ENCODE results near the gene UBE3B.
A peak's percentile ranks its signal among the peaks of the same experiment; 100 is the strongest.

UBE3B gene

GRCh38 chr12:109542876-109543275 is 65.4 kb downstream of the UBE3B start:
- no peak for DNase-seq (ENCODE audit: low read depth, low spot score)
- H3K27ac ChIP-seq: no peak overlapping the region

- DNase-seq (ENCODE audit: low read depth, low spot score): no peak
- H3K27ac ChIP-seq: peak overlapping the region; percentile 68
Measured at GRCh38 chr12:109544955-109545531, 67.6 kb downstream of the UBE3B start.

- peak overlapping the region; percentile 68 for H3K27ac ChIP-seq
- DNase-seq (ENCODE audit: low read depth, low spot score): no peak
Measured at GRCh38 chr12:109545826-109546225, 68.4 kb downstream of the UBE3B start.

GRCh38 chr12:109547286-109547685 is 69.9 kb downstream of the UBE3B start:
- no peak for DNase-seq (ENCODE audit: low read depth, low spot score)
- H3K27ac ChIP-seq: no peak overlapping the region

- no peak overlapping the region for H3K27ac ChIP-seq
- DNase-seq (ENCODE audit: low read depth, low spot score): no peak
Measured at GRCh38 chr12:109548258-109548657, 70.8 kb downstream of the UBE3B start.

GRCh38 chr12:109549613-109550270 is 72.3 kb downstream of the UBE3B start:
- DNase-seq (ENCODE audit: low read depth, low spot score): no peak
- no peak overlapping the region for H3K27ac ChIP-seq

GRCh38 chr12:109550281-109550680 is 72.8 kb downstream of the UBE3B start:
- H3K27ac ChIP-seq: no peak overlapping the region
- DNase-seq (ENCODE audit: low read depth, low spot score): no peak

GRCh38 chr12:109551108-109551507 is 73.7 kb downstream of the UBE3B start:
- DNase-seq (ENCODE audit: low read depth, low spot score): no peak
- H3K27ac ChIP-seq: no peak overlapping the region

GRCh38 chr12:109552971-109553370 is 75.5 kb downstream of the UBE3B start:
- DNase-seq (ENCODE audit: low read depth, low spot score): no peak
- H3K27ac ChIP-seq: no peak overlapping the region

GRCh38 chr12:109553483-109553882 is 76.0 kb downstream of the UBE3B start:
- DNase-seq (ENCODE audit: low read depth, low spot score): no peak

GRCh38 chr12:109553906-109554500 is 76.6 kb downstream of the UBE3B start:
- no peak overlapping the region for H3K27ac ChIP-seq
- no peak for DNase-seq (ENCODE audit: low read depth, low spot score)

More at GRCh38 chr12:109553483-109553882, 76.0 kb downstream of the UBE3B start:
- no peak overlapping the region for H3K27ac ChIP-seq

- no peak overlapping the region for H3K27ac ChIP-seq
- DNase-seq (ENCODE audit: low read depth, low spot score): no peak
Measured at GRCh38 chr12:109554761-109555160, 77.3 kb downstream of the UBE3B start.

- DNase-seq (ENCODE audit: low read depth, low spot score): no peak
- H3K27ac ChIP-seq: no peak overlapping the region
Measured at GRCh38 chr12:109555431-109556315, 78.2 kb downstream of the UBE3B start.

GRCh38 chr12:109557200-109557599 is 79.8 kb downstream of the UBE3B start:
- no peak for DNase-seq (ENCODE audit: low read depth, low spot score)

GRCh38 chr12:109557805-109558204 is 80.4 kb downstream of the UBE3B start:
- DNase-seq (ENCODE audit: low read depth, low spot score): no peak
- no peak overlapping the region for H3K27ac ChIP-seq

More at GRCh38 chr12:109557200-109557599, 79.8 kb downstream of the UBE3B start:
- H3K27ac ChIP-seq: no peak overlapping the region

GRCh38 chr12:109558374-109559199 is 81.2 kb downstream of the UBE3B start:
- no peak for DNase-seq (ENCODE audit: low read depth, low spot score)
- no peak overlapping the region for H3K27ac ChIP-seq

- no peak overlapping the region for H3K27ac ChIP-seq
- DNase-seq (ENCODE audit: low read depth, low spot score): no peak
Measured at GRCh38 chr12:109559200-109559505, 81.7 kb downstream of the UBE3B start.

- no peak for DNase-seq (ENCODE audit: low read depth, low spot score)
Measured at GRCh38 chr12:109559601-109560000, 82.2 kb downstream of the UBE3B start.

GRCh38 chr12:109560867-109561710 is 83.7 kb downstream of the UBE3B start:
- no peak overlapping the region for H3K27ac ChIP-seq
- no peak for DNase-seq (ENCODE audit: low read depth, low spot score)

More at GRCh38 chr12:109559601-109560000, 82.2 kb downstream of the UBE3B start:
- H3K27ac ChIP-seq: no peak overlapping the region
